HepG2 (cell line): ENCODE data around the gene NRL. TPM values are rescaled to one million over a fixed set of nuclear protein-coding genes. Genes with fewer than 3 reads are reported as not detected.

Experiments
- BRD4 ChIP-seq: sonication (generic); formaldehyde crosslinking; IDR thresholded peaks from 2 replicates; pipeline ENCODE4 v1.4.0; 2020; ENCODE audit warnings: missing genetic modification reagents
- EED ChIP-seq: sonication (generic); formaldehyde crosslinking; IDR thresholded peaks from 2 replicates; pipeline ENCODE4 v1.5.0; 2020; ENCODE audit warnings: mild to moderate bottlenecking, missing genetic modification reagents
- GABPA ChIP-seq, 2 experiments: IDR thresholded peaks; 2 replicates each; pipeline ENCODE4 v1.6.1; 2011 to 2016; ENCODE audit warnings: low read depth in 2 of 2, low read length in 1 of 2, missing biosample characterization in 1 of 2, missing genetic modification characterization in 1 of 2
- HDAC6 ChIP-seq: fragments of 200-600 bp; sonication (generic); IDR thresholded peaks from 2 replicates; pipeline ENCODE4 v1.7.0; 2017; ENCODE audit warnings: mild to moderate bottlenecking, antibody characterized with exemption, low read length, low read depth
- KDM6A ChIP-seq: IDR thresholded peaks from 2 replicates; pipeline ENCODE4 v1.6.1; 2016; ENCODE audit warnings: low read depth
- NR3C1 ChIP-seq: sonication (generic); formaldehyde crosslinking; IDR thresholded peaks from 2 replicates; pipeline ENCODE4 v1.4.0; 2020; ENCODE audit warnings: missing genetic modification reagents
- RARG ChIP-seq: sonication (generic); formaldehyde crosslinking; IDR thresholded peaks from 2 replicates; pipeline ENCODE4 v1.4.0; 2020; ENCODE audit warnings: low read depth, mild to moderate bottlenecking, missing genetic modification reagents
- RBAK ChIP-seq: sonication (generic); formaldehyde crosslinking; IDR thresholded peaks from 2 replicates; pipeline ENCODE4 v1.5.1; 2020; ENCODE audit warnings: mild to moderate bottlenecking, missing genetic modification reagents
- SNRNP70 ChIP-seq: fragments of 200-400 bp; formaldehyde crosslinking; IDR thresholded peaks from 2 replicates; pipeline ENCODE4 v1.6.1; 2017; ENCODE audit warnings: mild to moderate bottlenecking, low read depth, low read length, moderate library complexity
- SP4 ChIP-seq: sonication (generic); formaldehyde crosslinking; IDR thresholded peaks from 2 replicates; pipeline ENCODE4 v1.8.1; 2023; ENCODE audit warnings: mild to moderate bottlenecking, missing genetic modification reagents
- SP5 ChIP-seq: IDR thresholded peaks from 2 replicates; pipeline ENCODE4 v1.6.1; 2016; ENCODE audit warnings: low read depth, borderline replicate concordance
- TP53 ChIP-seq: sonication (generic); formaldehyde crosslinking; conservative IDR thresholded peaks from 2 replicates; pipeline ENCODE4 v1.4.0; 2020; ENCODE audit warnings: missing genetic modification reagents
- ZNF782 ChIP-seq: sonication (generic); formaldehyde crosslinking; IDR thresholded peaks from 2 replicates; pipeline ENCODE4 v1.4.0; 2020; ENCODE audit warnings: missing genetic modification reagents, mild to moderate bottlenecking, borderline replicate concordance
- ZSCAN29 ChIP-seq: sonication (generic); formaldehyde crosslinking; conservative IDR thresholded peaks from 2 replicates; pipeline ENCODE4 v1.4.0; 2020; ENCODE audit warnings: mild to moderate bottlenecking, missing genetic modification reagents
- polyA plus RNA-seq, 8 experiments: library from polyadenylated mRNA; depleted of rRNA in 3 of 8; stranded (reverse) in 7 of 8; unstranded in 1 of 8; fragments of >200 nt; fragmentation: Illumina TruSeq in 4 of 8; extraction: Trizol in 4 of 8; gene quantifications; 2 replicates each; pipeline versions ENCODE4 v1.2.1 to v1.2.3, GENCODE V29; 2011 to 2016; ENCODE audit warnings: low read depth in 4 of 8, missing spikeins in 1 of 8, mixed read lengths in 1 of 8; ENCODE audit not compliant: insufficient read depth in 1 of 8
- total RNA-seq, 5 experiments: library from RNA; depleted of rRNA; stranded (reverse); fragments of >200 nt; fragmentation: Illumina TruSeq; extraction: Trizol; gene quantifications; 2 replicates each; pipeline ENCODE4 v1.2.3, GENCODE V29; 2016; ENCODE audit warnings: low read depth in 1 of 5
- TF ChIP-seq, protein P1 (sequence below): sonication (generic); formaldehyde crosslinking; IDR thresholded peaks from 2 replicates; pipeline ENCODE4 v1.5.0; 2020; ENCODE audit warnings: mild to moderate bottlenecking, missing genetic modification reagents
- TF ChIP-seq, protein P2 (sequence below): IDR thresholded peaks from 2 replicates; pipeline ENCODE4 v1.6.1; 2012; ENCODE audit warnings: inconsistent platforms
- TF ChIP-seq, protein P3 (sequence below): IDR thresholded peaks from 2 replicates; pipeline ENCODE4 v1.6.1; 2016; ENCODE audit warnings: control low read depth
- TF ChIP-seq, protein P4 (sequence below): sonication (generic); formaldehyde crosslinking; IDR thresholded peaks from 2 replicates; pipeline ENCODE4 v1.5.0; 2020; ENCODE audit warnings: mild to moderate bottlenecking, low read depth, missing genetic modification reagents, borderline replicate concordance
- TF ChIP-seq, protein P5 (sequence below): sonication (generic); formaldehyde crosslinking; conservative IDR thresholded peaks from 2 replicates; pipeline ENCODE4 v1.4.0; 2020; ENCODE audit warnings: missing genetic modification reagents
- TF ChIP-seq, protein P6 (sequence below): conservative IDR thresholded peaks from 2 replicates; pipeline ENCODE4 v1.6.1; 2018; ENCODE audit warnings: missing genetic modification reagents
- TF ChIP-seq, protein P7 (sequence below): fragments of 450-650 bp; IDR thresholded peaks from 2 replicates; pipeline ENCODE4 v1.6.1; 2017

The NRL gene
- total and polyA plus RNA-seq, 2 of the 13 experiments (the other 11 are each of a cell fraction or from before 2014, with no cell fraction given): 2.5 to 4.7 TPM

DNA sequence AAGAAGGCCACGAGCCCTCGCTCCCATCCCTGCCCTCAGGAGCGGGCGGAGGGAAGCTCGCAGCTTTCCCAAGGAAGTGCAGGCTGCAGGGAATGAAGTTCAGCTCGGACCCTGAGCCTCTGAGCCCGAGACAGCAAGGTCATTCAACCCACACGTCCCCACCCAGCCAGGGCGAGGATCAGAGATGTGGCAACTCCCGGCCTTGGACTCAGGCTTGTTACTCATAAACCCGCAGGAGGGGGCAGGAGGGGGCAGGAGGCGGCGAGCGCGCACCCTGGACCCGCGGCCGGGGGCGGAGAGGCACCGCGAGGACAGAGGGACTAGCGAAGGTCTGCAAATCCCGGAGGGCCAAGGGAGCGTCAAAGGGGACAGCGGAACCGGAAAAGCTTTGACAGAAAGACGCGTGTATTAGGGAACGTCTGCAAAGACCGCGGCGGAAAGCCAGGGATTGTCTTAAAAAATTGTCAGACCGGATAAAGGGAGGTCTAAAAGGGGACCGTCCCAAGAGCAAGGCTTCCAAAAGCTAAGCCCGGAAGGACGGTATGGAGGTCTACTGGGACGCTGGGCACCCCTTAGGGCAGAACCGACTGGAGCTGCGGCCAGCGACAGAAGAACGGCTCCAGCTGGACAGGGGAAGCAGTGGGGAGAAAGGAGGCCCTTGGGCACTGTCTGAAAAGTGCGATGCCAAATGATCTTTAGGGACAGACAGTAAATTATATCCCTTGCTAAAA, 783 bp downstream of the NRL start (continued):
- TF ChIP-seq, protein P1, sequence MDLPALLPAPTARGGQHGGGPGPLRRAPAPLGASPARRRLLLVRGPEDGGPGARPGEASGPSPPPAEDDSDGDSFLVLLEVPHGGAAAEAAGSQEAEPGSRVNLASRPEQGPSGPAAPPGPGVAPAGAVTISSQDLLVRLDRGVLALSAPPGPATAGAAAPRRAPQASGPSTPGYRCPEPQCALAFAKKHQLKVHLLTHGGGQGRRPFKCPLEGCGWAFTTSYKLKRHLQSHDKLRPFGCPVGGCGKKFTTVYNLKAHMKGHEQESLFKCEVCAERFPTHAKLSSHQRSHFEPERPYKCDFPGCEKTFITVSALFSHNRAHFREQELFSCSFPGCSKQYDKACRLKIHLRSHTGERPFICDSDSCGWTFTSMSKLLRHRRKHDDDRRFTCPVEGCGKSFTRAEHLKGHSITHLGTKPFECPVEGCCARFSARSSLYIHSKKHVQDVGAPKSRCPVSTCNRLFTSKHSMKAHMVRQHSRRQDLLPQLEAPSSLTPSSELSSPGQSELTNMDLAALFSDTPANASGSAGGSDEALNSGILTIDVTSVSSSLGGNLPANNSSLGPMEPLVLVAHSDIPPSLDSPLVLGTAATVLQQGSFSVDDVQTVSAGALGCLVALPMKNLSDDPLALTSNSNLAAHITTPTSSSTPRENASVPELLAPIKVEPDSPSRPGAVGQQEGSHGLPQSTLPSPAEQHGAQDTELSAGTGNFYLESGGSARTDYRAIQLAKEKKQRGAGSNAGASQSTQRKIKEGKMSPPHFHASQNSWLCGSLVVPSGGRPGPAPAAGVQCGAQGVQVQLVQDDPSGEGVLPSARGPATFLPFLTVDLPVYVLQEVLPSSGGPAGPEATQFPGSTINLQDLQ (CRISPR knock-in tag): no peak
- TF ChIP-seq RBAK (CRISPR knock-in tag) (0 out of 2 replicates have a peak, but pooled peaks have one; percentile 3), BRD4 (CRISPR knock-in tag) (no peak), TP53 (CRISPR knock-in tag) (peak; percentile 43; the same call in 1 of the 2 replicates), SP4 (no peak), ZNF782 (CRISPR knock-in tag) (no peak; the same call in none of the 2 replicates), SP5 (CRISPR knock-in tag) (peak; percentile 99), NR3C1 (no peak), EED (CRISPR knock-in tag) (peak; percentile 89), KDM6A (CRISPR knock-in tag) (peak; percentile 100), ZSCAN29 (peak; percentile 99), GABPA (IDR thresholded peaks at IDR 0.05; ENCODE audit: low read depth, low read length) (no peak), GABPA (CRISPR knock-in tag; IDR thresholded peaks at IDR 0.05; ENCODE audit: low read depth) (no peak), HDAC6 (no peak), RARG (0 out of 2 replicates have a peak, but pooled peaks have one; percentile 3), SNRNP70 (no peak)
- TF ChIP-seq, protein P2, sequence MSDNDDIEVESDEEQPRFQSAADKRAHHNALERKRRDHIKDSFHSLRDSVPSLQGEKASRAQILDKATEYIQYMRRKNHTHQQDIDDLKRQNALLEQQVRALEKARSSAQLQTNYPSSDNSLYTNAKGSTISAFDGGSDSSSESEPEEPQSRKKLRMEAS: no peak
- TF ChIP-seq, protein P3, sequence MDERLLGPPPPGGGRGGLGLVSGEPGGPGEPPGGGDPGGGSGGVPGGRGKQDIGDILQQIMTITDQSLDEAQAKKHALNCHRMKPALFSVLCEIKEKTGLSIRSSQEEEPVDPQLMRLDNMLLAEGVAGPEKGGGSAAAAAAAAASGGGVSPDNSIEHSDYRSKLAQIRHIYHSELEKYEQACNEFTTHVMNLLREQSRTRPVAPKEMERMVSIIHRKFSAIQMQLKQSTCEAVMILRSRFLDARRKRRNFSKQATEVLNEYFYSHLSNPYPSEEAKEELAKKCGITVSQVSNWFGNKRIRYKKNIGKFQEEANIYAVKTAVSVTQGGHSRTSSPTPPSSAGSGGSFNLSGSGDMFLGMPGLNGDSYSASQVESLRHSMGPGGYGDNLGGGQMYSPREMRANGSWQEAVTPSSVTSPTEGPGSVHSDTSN (CRISPR knock-in tag): peak; percentile 15; the same call in 1 of the 2 replicates
- TF ChIP-seq, protein P4, sequence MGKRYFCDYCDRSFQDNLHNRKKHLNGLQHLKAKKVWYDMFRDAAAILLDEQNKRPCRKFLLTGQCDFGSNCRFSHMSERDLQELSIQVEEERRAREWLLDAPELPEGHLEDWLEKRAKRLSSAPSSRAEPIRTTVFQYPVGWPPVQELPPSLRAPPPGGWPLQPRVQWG (CRISPR knock-in tag): no peak
- TF ChIP-seq, protein P5, sequence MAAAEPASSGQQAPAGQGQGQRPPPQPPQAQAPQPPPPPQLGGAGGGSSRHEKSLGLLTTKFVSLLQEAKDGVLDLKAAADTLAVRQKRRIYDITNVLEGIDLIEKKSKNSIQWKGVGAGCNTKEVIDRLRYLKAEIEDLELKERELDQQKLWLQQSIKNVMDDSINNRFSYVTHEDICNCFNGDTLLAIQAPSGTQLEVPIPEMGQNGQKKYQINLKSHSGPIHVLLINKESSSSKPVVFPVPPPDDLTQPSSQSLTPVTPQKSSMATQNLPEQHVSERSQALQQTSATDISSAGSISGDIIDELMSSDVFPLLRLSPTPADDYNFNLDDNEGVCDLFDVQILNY (CRISPR knock-in tag): peak; percentile 46; the same call in 1 of the 2 replicates
- TF ChIP-seq, protein P6, sequence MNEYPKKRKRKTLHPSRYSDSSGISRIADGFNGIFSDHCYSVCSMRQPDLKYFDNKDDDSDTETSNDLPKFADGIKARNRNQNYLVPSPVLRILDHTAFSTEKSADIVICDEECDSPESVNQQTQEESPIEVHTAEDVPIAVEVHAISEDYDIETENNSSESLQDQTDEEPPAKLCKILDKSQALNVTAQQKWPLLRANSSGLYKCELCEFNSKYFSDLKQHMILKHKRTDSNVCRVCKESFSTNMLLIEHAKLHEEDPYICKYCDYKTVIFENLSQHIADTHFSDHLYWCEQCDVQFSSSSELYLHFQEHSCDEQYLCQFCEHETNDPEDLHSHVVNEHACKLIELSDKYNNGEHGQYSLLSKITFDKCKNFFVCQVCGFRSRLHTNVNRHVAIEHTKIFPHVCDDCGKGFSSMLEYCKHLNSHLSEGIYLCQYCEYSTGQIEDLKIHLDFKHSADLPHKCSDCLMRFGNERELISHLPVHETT (CRISPR knock-in tag): peak; percentile 97; the same call in 1 of the 2 replicates
- TF ChIP-seq, protein P7, sequence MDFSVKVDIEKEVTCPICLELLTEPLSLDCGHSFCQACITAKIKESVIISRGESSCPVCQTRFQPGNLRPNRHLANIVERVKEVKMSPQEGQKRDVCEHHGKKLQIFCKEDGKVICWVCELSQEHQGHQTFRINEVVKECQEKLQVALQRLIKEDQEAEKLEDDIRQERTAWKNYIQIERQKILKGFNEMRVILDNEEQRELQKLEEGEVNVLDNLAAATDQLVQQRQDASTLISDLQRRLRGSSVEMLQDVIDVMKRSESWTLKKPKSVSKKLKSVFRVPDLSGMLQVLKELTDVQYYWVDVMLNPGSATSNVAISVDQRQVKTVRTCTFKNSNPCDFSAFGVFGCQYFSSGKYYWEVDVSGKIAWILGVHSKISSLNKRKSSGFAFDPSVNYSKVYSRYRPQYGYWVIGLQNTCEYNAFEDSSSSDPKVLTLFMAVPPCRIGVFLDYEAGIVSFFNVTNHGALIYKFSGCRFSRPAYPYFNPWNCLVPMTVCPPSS: no peak
